ENCODE measurements around the gene C6orf120.

The C6orf120 gene

DNA sequence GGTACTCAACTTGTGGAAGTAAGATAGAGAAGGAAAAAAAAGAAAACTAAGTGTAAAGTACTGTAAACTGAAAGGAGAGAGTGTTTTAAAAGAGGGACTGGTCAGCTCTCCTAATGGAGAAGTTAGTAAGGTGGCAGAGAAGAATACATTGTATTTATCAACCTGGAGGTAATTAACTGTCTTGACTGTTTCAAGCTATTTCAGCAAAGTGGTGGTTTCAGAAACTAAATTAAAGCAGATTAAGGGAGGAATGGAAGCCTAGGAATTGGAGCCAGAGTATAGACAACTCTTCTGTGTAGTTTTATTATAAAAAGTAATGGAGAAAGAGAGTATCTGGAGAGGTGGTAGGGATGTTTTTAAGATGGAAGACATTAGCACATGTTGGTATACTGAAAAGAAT is 25.0 kb downstream of the C6orf120 start:
- DNase-seq: no peak

DNA sequence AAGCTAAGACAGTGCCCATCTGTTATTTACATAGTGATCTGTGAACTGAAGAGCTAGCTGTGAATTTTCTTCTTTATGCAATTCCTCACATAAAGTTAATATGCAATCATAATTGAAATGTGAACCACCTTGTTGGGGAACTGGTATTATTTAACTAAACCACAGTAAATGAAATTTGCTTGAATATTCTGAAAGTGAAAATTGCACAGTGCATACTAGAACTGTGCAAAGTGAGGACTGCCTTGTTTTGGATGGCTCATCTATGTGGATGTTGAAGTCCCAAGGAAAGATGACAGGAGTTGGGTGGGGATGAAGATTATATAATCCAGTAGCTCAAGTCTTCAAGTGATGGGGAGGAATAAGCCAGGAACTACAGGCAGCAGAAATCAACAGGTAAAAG is 28.0 kb downstream of the C6orf120 start:
- DNase-seq: no peak

DNA sequence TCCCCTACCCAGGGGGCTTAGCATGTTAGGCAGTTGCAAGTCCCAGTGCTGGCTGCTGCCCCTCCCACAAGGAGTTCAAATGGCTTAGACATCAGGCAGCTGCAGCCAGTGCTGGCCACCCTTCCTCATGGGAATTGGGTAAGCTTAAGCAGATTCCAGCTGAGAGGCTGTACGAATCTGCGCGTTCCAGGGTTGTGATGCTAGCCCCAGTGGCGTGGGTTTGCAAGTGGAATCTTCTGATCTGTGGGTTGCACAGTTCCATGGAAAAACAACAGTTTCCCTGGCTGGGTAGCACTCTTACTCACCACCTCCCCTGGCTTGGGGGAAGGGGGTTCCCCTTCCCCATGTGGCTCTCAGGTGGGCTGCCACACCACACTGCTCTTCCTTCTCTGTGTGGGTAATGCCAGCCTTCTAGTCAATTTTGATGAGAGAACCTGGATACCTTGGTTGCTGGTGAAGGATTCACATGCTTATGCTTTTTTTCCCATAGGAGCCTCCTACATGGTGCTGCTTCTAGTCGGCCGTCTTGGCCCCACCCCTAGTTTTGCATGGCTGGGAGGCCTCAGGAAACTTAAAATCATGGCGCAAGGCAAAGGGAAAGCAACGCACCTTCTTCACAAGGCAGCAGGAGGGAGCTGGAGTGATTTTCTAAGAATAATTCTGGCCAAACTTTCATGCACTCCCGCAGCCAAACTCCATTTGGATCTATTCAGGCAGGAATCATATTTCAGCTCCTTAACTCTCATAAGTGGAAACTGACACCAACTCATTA is 36.5 kb downstream of the C6orf120 start:
- no peak for DNase-seq

DNA sequence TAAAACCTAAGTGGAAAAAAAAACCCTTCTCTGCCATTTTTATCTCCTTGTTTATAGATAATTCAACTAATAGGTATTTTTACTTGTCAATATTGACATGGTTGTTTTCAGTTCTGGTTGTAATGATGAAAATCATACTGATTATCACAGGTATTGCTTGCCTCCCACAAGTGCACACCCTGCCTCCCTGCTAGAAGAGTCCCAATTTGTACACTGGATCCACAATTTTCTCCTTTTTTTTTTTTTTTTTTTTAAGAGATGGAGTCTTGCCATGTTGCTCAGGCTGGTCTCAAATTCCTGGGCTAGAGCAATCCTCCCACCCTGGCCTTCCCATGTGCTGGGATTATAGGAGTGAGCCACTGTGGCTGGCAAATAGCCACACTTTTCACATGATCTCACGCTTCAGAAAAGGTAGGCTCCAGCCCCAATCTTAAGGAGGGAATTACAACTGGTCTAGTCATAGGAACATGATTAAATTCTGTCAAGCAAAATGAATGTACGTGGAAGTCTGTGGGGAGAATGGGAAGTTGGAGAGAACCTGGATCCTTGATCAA is 37.1 kb downstream of the C6orf120 start:
- no peak for DNase-seq

DNA sequence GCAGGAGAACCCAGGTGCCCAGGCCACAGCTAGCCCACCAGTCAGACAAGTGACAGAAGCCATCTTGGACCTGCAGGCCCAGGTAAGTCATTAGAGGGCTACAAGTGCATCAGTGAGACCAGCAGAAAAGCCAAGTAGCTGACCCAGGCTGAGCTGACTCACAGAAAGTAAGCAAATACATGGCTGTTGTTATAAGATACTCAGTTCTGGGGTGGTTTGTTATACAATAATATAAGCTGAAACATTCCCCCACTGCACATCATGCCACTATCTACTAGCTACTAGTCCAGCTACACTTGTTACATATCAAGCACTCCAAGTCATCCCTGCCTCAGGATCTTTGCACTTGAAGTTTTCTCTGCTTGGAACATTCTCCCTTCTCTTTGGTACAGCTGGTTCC is 39.4 kb downstream of the C6orf120 start:
- DNase-seq: no peak

DNA sequence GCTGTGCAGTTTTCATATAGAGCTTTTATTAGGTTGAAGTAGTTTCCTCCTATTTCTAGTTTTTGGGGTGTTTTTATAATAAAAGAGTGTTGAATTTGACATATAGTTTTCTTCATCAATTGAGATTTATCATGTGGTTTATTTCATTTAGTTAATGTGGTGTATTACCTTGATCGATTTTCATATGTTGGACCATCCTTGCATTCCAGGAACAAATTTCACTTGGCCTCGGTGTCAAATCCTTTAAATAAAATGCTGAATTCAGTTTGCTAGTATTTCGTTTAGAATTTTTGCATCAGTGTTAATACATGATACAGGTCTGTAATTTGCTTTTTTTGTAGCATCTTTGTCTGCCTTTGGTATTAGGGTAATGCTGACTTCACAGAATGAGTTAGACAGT is 43.5 kb downstream of the C6orf120 start:
- DNase-seq: no peak

DNA sequence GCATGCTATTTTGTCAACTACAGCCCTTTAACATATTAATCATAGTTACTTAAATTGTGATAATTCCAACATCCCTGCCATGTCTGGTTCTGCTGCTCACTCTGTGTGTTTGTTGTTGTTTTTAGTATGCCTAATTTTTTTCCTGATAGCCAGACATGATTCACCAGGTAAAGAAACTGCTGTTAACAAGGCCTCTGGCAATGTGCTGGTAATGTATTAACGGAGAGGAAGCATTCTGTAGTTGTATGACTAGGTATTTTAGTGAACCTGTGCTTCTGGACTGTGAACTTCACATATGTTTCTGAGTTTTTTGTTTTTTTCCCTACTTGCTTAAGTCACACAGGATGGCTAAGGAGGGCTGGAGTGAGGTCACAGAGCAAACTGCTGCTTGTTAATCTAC is 44.6 kb downstream of the C6orf120 start:
- DNase-seq: no peak

DNA sequence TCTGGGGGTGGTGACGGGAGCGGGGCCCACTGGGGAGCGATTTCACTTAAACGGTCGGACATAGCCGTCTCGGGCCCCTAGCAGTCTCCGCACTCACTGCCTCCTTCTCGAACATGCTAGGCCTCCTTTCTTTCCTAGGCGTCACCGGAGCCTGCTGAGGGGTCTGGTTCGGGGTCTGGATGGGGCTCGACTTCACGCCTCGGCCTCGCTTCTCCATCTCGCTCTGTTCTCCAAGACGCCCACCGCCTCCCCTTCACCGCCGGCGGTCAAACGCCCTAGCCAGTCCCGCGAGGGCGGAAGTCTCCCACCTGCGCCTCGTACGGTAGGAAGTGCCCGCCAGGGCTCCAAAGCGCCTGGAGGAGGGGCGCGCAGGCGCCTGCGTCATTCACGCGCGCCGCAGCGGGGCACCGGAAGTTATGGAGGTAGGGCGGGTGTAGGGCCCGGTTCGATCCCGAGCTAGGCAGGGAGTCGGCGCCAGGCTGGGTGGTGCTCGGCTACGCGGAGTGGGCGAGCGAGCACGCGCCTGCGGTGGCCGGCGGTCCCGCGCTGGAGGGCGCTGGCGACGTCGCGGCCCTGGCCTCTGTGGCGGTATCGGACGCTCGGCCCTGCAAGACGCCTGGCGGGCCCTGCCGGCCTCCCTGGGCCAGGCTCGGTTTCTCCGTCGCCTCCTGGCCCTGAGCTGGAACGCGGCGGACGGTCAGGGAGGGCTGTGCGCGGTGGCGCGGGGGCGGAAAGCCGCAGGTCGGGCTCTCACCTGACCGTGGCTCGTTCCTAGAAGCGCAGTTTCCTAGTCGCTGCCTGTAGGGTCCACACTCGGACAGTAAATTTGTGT is 49.5 kb downstream of the C6orf120 start, which contains the start of the genes DYNLT2 and ERMARD:
TSS of gene DYNLT2 (minus strand) at position 331 of the 832 bp plus-strand sequence. CDS start at position 217, 114 bp downstream.
TSS of gene ERMARD (plus strand) at position 381 of the 832 bp plus-strand sequence. CDS start at position 417, 36 bp downstream.
- DNase-seq: peak; percentile 95

DNA sequence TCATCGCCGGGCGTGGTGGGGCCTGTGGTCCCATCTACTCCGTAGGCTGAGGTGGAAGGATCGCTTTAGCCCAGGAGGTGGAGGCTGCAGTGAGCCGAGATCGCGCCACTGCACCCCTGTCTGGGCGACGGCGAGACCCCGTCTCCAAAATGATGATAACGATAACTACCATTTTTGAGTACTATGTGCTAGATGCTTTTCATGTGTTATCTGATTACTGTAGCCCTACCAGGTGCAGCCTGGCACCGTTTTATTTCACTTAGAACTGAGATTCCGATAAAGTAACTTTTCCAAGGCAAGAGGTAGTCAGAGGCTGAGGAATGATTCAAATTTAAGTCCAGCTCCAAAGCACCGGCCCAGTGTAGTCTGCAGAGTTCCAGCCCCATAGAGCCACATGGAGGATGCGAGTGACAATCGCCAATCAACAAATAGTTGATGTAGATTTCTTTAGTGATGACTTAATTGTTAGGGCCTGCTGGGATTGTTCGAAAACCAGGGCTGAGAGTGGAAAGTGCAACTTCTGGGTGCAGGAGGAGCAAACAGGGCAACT is 50.2 kb downstream of the C6orf120 start:
- DNase-seq: no peak

Data from left hindlimb (tissue), 1 donor.